ENCODE data around the gene SLC36A3.

The SLC36A3 gene

GRCh38 chr5:151239237-151239861, 64.2 kb downstream of the SLC36A3 start:
- Histone ChIP-seq H3K36me3 (ENCODE audit: insufficient read depth, low read length) (no peaks in the 10 kb centered on the region), H3K9me2 (replicated peaks; ENCODE audit: low read depth, low read length) (no peaks in the 10 kb centered on the region), H3K9ac (ENCODE audit: low read depth, low read length, poor library complexity, severe bottlenecking) (no peak overlapping the region), H3K9me3 (ENCODE audit: insufficient read depth, low read depth, low read length) (no peaks in the 10 kb centered on the region), H4K20me1 (ENCODE audit: insufficient read depth, low read length, poor library complexity, severe bottlenecking) (no peaks in the 10 kb centered on the region), H3K4me3 (ENCODE audit: low read length, poor library complexity, severe bottlenecking) (no peak overlapping the region), H3K4me2 (ENCODE audit: low read depth, low read length, poor library complexity, severe bottlenecking) (no peak overlapping the region), H3F3A (ENCODE audit: low read depth) (no peaks in the 10 kb centered on the region), H3K79me2 (ENCODE audit: insufficient read depth, low read length) (no peaks in the 10 kb centered on the region), H3K4me1 (ENCODE audit: insufficient read depth, low read length, poor library complexity, severe bottlenecking) (peaks cover 3% of the 10 kb centered on the region), H3K27me3 (ENCODE audit: insufficient read depth, low read length, poor library complexity, severe bottlenecking) (no peaks in the 10 kb centered on the region), H2AFZ (ENCODE audit: low read length) (no peak overlapping the region)
- TF ChIP-seq, protein P1, sequence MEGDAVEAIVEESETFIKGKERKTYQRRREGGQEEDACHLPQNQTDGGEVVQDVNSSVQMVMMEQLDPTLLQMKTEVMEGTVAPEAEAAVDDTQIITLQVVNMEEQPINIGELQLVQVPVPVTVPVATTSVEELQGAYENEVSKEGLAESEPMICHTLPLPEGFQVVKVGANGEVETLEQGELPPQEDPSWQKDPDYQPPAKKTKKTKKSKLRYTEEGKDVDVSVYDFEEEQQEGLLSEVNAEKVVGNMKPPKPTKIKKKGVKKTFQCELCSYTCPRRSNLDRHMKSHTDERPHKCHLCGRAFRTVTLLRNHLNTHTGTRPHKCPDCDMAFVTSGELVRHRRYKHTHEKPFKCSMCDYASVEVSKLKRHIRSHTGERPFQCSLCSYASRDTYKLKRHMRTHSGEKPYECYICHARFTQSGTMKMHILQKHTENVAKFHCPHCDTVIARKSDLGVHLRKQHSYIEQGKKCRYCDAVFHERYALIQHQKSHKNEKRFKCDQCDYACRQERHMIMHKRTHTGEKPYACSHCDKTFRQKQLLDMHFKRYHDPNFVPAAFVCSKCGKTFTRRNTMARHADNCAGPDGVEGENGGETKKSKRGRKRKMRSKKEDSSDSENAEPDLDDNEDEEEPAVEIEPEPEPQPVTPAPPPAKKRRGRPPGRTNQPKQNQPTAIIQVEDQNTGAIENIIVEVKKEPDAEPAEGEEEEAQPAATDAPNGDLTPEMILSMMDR (conservative IDR thresholded peaks at IDR 0.05; ENCODE audit: low read length): peak; percentile 95
- no peak for TF ChIP-seq EZH2phosphoT487 (IDR thresholded peaks at IDR 0.05; ENCODE audit: borderline replicate concordance)

- TF ChIP-seq, protein P1 (conservative IDR thresholded peaks at IDR 0.05; ENCODE audit: low read length): no peak
- TF ChIP-seq EZH2phosphoT487 (IDR thresholded peaks at IDR 0.05; ENCODE audit: borderline replicate concordance): no peak
- no peak overlapping the region for H3K4me2 ChIP-seq (ENCODE audit: low read depth, low read length, poor library complexity, severe bottlenecking)
- no peaks in the 10 kb centered on the region for H3K9me3 ChIP-seq (ENCODE audit: insufficient read depth, low read depth, low read length)
- no peaks in the 10 kb centered on the region for H4K20me1 ChIP-seq (ENCODE audit: insufficient read depth, low read length, poor library complexity, severe bottlenecking)
- no peaks in the 10 kb centered on the region for H3F3A ChIP-seq (ENCODE audit: low read depth)
- H3K4me3 ChIP-seq (ENCODE audit: low read length, poor library complexity, severe bottlenecking): no peak overlapping the region
- peaks cover 3% of the 10 kb centered on the region for H3K4me1 ChIP-seq (ENCODE audit: insufficient read depth, low read length, poor library complexity, severe bottlenecking)
- H3K9ac ChIP-seq (ENCODE audit: low read depth, low read length, poor library complexity, severe bottlenecking): no peak overlapping the region
- H3K79me2 ChIP-seq (ENCODE audit: insufficient read depth, low read length): no peaks in the 10 kb centered on the region
- H2AFZ ChIP-seq (ENCODE audit: low read length): no peak overlapping the region
- H3K9me2 ChIP-seq (replicated peaks; ENCODE audit: low read depth, low read length): no peaks in the 10 kb centered on the region
- no peaks in the 10 kb centered on the region for H3K27me3 ChIP-seq (ENCODE audit: insufficient read depth, low read length, poor library complexity, severe bottlenecking)
- H3K36me3 ChIP-seq (ENCODE audit: insufficient read depth, low read length): no peaks in the 10 kb centered on the region
These were observed 65.2 kb downstream of the SLC36A3 start for GRCh38 chr5:151238303-151238741.

- Histone ChIP-seq H2AFZ (ENCODE audit: low read length) (no peak overlapping the region), H3K79me2 (ENCODE audit: insufficient read depth, low read length) (no peaks in the 10 kb centered on the region), H3K9me2 (replicated peaks; ENCODE audit: low read depth, low read length) (no peaks in the 10 kb centered on the region), H4K20me1 (ENCODE audit: insufficient read depth, low read length, poor library complexity, severe bottlenecking) (no peaks in the 10 kb centered on the region), H3K27me3 (ENCODE audit: insufficient read depth, low read length, poor library complexity, severe bottlenecking) (no peaks in the 10 kb centered on the region), H3K4me3 (ENCODE audit: low read length, poor library complexity, severe bottlenecking) (no peak overlapping the region), H3F3A (ENCODE audit: low read depth) (no peaks in the 10 kb centered on the region), H3K9me3 (ENCODE audit: insufficient read depth, low read depth, low read length) (no peaks in the 10 kb centered on the region), H3K4me2 (ENCODE audit: low read depth, low read length, poor library complexity, severe bottlenecking) (no peak overlapping the region), H3K9ac (ENCODE audit: low read depth, low read length, poor library complexity, severe bottlenecking) (no peak overlapping the region), H3K4me1 (ENCODE audit: insufficient read depth, low read length, poor library complexity, severe bottlenecking) (peaks cover 3% of the 10 kb centered on the region), H3K36me3 (ENCODE audit: insufficient read depth, low read length) (no peaks in the 10 kb centered on the region)
- TF ChIP-seq, protein P1 (conservative IDR thresholded peaks at IDR 0.05; ENCODE audit: low read length): no peak
- TF ChIP-seq EZH2phosphoT487 (IDR thresholded peaks at IDR 0.05; ENCODE audit: borderline replicate concordance): no peak
These were observed 65.9 kb downstream of the SLC36A3 start for GRCh38 chr5:151237685-151238084.
